IMR-90 (cell line): Measurements from ENCODE around the gene SLC23A2.

Experiments used
- CEBPB ChIP-seq: IDR thresholded peaks from 2 replicates; pipeline ENCODE4 v1.6.1; 2012; ENCODE audit warnings: low read depth, low read length, improper control_type of control experiment
- MAZ ChIP-seq: IDR thresholded peaks from 2 replicates; pipeline ENCODE4 v1.6.1; 2012; ENCODE audit warnings: low read depth, mild to moderate bottlenecking, low read length, improper control_type of control experiment, moderate library complexity, borderline replicate concordance
- POLR2A ChIP-seq: IDR thresholded peaks from 2 replicates; pipeline ENCODE4 v1.6.1; 2012; ENCODE audit warnings: mild to moderate bottlenecking, low read depth, low read length
- RAD21 ChIP-seq: IDR thresholded peaks from 2 replicates; pipeline ENCODE4 v1.6.1; 2012; ENCODE audit warnings: low read length, improper control_type of control experiment
- RCOR1 ChIP-seq: IDR thresholded peaks from 2 replicates; pipeline ENCODE4 v1.6.1; 2012; ENCODE audit warnings: mild to moderate bottlenecking, low read length, improper control_type of control experiment; ENCODE audit not compliant: insufficient replicate concordance
- TF ChIP-seq, protein P1 (sequence below): conservative IDR thresholded peaks from 2 replicates; pipeline ENCODE4 v1.5.1; 2012; ENCODE audit warnings: mild to moderate bottlenecking, low read depth, low read length, improper control_type of control experiment
- TF ChIP-seq, protein P2 (sequence below): fragments of 150-350 bp; IDR thresholded peaks from 2 replicates; pipeline ENCODE4 v1.6.1; 2017; ENCODE audit warnings: mild to moderate bottlenecking, antibody characterized with exemption, low read length, low read depth

- no peak for TF ChIP-seq POLR2A
- TF ChIP-seq, protein P1, sequence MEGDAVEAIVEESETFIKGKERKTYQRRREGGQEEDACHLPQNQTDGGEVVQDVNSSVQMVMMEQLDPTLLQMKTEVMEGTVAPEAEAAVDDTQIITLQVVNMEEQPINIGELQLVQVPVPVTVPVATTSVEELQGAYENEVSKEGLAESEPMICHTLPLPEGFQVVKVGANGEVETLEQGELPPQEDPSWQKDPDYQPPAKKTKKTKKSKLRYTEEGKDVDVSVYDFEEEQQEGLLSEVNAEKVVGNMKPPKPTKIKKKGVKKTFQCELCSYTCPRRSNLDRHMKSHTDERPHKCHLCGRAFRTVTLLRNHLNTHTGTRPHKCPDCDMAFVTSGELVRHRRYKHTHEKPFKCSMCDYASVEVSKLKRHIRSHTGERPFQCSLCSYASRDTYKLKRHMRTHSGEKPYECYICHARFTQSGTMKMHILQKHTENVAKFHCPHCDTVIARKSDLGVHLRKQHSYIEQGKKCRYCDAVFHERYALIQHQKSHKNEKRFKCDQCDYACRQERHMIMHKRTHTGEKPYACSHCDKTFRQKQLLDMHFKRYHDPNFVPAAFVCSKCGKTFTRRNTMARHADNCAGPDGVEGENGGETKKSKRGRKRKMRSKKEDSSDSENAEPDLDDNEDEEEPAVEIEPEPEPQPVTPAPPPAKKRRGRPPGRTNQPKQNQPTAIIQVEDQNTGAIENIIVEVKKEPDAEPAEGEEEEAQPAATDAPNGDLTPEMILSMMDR = no peak
- TF ChIP-seq CEBPB = no peak
- no peak for TF ChIP-seq MAZ
- TF ChIP-seq, protein P2, sequence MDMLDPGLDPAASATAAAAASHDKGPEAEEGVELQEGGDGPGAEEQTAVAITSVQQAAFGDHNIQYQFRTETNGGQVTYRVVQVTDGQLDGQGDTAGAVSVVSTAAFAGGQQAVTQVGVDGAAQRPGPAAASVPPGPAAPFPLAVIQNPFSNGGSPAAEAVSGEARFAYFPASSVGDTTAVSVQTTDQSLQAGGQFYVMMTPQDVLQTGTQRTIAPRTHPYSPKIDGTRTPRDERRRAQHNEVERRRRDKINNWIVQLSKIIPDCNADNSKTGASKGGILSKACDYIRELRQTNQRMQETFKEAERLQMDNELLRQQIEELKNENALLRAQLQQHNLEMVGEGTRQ = no peak
- TF ChIP-seq RCOR1 = no peak
- 0 out of 2 replicates have a peak, but pooled peaks have one; percentile 1 for TF ChIP-seq RAD21
These were observed 131.8 kb downstream of the SLC23A2 start for GRCh38 chr20:4869290-4870193.
